Activated CD8-positive, alpha-beta memory T cell treated with anti-CD3 and anti-CD28 coated beads, Interleukin-2, amount 50 U/mL, for 48 hours (primary cell): ENCODE results near the gene COPG2.

Experiments
- DNase-seq: peaks from one replicate; pipeline ENCODE4 v3.0.0-alpha.2; 2020

The COPG2 gene

GRCh38 chr7:130463553-130464434, 204.8 kb downstream of the COPG2 start:
- DNase-seq = no peak

GRCh38 chr7:130461272-130461671, 207.3 kb downstream of the COPG2 start:
- no peak for DNase-seq

GRCh38 chr7:130458257-130458656, 210.3 kb downstream of the COPG2 start:
- no peak for DNase-seq
